ENCODE results near the gene PTPRU.

The PTPRU gene

GRCh38 chr1:29243871-29244200 lies 7.5 kb downstream of the PTPRU start:
- Mint-ChIP-seq H3K36me3 (no peaks in the 10 kb centered on the region), H3K27me3 (peaks cover 37 to 49% of the 10 kb centered on the region in 2 donors), H3K27ac (no peak overlapping the region), H3K4me3 (no peak overlapping the region), H3K4me1 (peaks cover 0 to under 1% of the 10 kb centered on the region in 2 donors), H3K9me3 (no peaks in the 10 kb centered on the region)
- DNase-seq (no peak), ATAC-seq (replicated peaks) (no peak)

GRCh38 chr1:29245261-29245660 lies 8.9 kb downstream of the PTPRU start:
- DNase-seq, result no peak
- H3K9me3 Mint-ChIP-seq, result no peaks in the 10 kb centered on the region
- no peak overlapping the region for H3K4me3 Mint-ChIP-seq
- peaks cover 32 to 49% of the 10 kb centered on the region in 2 donors for H3K27me3 Mint-ChIP-seq
- no peak overlapping the region for H3K27ac Mint-ChIP-seq
- no peaks in the 10 kb centered on the region for H3K4me1 Mint-ChIP-seq
- H3K36me3 Mint-ChIP-seq, result no peaks in the 10 kb centered on the region
- ATAC-seq (replicated peaks), result no peak

DNA sequence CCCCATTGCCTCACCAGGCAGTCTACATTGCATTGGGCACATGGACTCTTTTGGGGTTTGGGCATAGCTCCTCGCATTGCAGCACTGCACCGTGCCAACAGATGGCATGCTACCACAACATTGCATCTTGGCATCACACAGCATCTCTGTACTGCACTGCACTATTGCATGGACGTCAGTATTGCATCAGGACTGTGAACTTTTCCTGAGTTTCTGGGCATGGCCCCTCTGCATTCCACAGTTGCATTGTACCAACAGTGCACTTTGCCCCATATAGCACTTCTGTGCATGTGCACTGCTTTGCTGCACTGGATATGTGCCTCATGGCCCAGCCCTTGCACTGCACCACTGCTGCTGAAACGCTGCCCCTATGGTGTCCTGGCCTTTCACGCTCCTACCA lies 9.6 kb downstream of the PTPRU start:
- no peaks in the 10 kb centered on the region for H3K4me1 Mint-ChIP-seq
- H3K27me3 Mint-ChIP-seq, result peaks cover 28 to 44% of the 10 kb centered on the region in 2 donors
- H3K36me3 Mint-ChIP-seq, result no peaks in the 10 kb centered on the region
- no peak overlapping the region for H3K4me3 Mint-ChIP-seq
- no peaks in the 10 kb centered on the region for H3K9me3 Mint-ChIP-seq
- H3K27ac Mint-ChIP-seq, result no peak overlapping the region
- DNase-seq (no peak), ATAC-seq (replicated peaks) (peak; percentile 46 to 71)

DNA sequence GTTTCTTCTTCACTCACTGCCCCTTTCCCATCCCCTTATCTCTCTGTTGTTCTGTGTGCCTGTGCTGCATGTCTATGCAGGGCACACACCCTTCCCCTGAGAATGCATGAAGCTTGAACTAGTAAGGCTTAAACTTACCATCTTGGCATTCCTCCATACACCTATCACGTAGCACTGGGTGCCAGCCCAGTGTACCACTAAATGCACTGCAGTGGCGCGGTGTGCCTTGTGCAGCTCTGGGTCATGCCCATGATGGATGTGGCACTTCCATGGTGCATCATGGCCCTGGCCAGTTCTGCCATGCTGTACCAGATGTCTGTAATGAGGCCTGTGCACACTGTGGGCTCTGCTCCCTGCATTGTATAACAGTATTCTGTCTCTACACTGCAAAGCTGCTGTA lies 10.7 kb downstream of the PTPRU start:
- DNase-seq, result no peak
- Mint-ChIP-seq H3K27ac (no peak overlapping the region), H3K27me3 (peaks cover 21 to 35% of the 10 kb centered on the region in 2 donors), H3K4me1 (no peaks in the 10 kb centered on the region), H3K36me3 (no peaks in the 10 kb centered on the region), H3K9me3 (no peaks in the 10 kb centered on the region), H3K4me3 (no peak overlapping the region)
- no peak for ATAC-seq (replicated peaks)

DNA sequence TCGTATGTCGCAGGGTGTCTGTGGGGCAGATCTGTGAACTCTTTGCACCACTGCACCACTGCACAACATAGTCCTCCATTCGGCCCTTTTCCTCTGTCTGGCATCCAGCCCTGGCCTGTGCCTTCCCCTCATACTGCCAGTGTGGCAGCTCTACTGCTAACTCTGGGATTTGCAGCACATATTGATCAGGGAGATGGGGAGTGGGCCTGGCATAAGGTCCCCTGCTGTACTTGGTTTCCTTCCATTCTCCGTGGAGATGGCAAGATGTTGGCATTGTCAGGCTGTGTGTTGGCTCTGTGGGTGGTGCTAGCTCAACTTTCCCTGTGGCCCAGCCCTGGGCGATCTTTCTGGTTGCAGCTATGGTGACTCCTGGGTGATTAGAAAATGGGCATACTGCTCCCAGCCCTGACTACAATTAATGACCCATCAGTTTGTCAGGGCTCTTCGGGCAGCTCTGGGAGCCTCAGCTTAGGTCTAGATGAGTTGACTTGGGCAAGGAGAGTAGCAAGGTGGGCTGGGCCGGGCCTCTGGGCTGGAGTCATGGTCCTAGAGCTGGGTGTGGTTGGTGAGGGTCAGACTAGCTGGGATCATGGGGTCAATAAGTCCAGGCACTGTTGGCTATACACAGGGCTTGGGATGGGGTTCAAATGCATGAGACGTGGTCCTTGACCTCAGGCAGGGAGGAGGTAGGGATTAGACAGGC lies 11.4 kb downstream of the PTPRU start:
- no peaks in the 10 kb centered on the region for H3K36me3 Mint-ChIP-seq
- no peak for ATAC-seq (replicated peaks)
- DNase-seq, result no peak
- no peak overlapping the region for H3K27ac Mint-ChIP-seq
- no peaks in the 10 kb centered on the region for H3K9me3 Mint-ChIP-seq
- H3K4me3 Mint-ChIP-seq, result no peak overlapping the region
- H3K27me3 Mint-ChIP-seq, result peaks cover 21 to 35% of the 10 kb centered on the region in 2 donors
- no peaks in the 10 kb centered on the region for H3K4me1 Mint-ChIP-seq

- no peak for DNase-seq
- Mint-ChIP-seq H3K27ac (no peak overlapping the region), H3K27me3 (peaks cover 21 to 35% of the 10 kb centered on the region in 2 donors), H3K36me3 (no peaks in the 10 kb centered on the region), H3K4me3 (no peak overlapping the region), H3K4me1 (no peaks in the 10 kb centered on the region), H3K9me3 (no peaks in the 10 kb centered on the region)
- ATAC-seq (replicated peaks), result no peak
Observed at GRCh38 chr1:29248409-29248808, 12.1 kb downstream of the PTPRU start.

DNA sequence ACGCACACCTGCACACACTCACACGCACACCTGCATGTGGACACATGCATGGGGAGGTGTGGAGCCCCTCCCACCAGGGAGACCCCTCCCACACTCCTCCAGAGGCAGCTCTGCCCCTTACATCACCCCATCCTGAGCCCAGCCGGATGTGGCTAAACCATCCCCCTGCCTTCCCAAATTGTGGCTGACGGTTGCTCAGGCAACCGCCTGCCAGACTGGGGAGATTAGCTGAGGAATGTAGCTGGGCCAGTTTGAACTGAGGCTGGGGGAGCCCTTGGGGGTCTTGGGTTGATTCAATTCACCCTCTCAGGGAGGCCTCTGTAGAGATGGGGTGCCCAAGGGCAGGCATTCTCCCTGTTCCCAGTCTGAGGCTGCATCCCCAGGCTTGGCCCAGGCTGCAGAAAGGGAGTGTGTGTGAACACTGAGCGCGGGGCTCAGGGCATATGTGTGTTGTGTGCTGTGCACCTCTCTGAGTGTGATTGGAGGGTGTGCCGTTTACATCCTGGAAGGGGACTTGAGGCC lies 12.9 kb downstream of the PTPRU start:
- Mint-ChIP-seq H3K27ac (no peak overlapping the region), H3K27me3 (peaks cover 21 to 35% of the 10 kb centered on the region in 2 donors), H3K36me3 (no peaks in the 10 kb centered on the region), H3K4me3 (no peak overlapping the region), H3K9me3 (no peaks in the 10 kb centered on the region), H3K4me1 (no peaks in the 10 kb centered on the region)
- DNase-seq, result no peak
- ATAC-seq (replicated peaks), result no peak

DNA sequence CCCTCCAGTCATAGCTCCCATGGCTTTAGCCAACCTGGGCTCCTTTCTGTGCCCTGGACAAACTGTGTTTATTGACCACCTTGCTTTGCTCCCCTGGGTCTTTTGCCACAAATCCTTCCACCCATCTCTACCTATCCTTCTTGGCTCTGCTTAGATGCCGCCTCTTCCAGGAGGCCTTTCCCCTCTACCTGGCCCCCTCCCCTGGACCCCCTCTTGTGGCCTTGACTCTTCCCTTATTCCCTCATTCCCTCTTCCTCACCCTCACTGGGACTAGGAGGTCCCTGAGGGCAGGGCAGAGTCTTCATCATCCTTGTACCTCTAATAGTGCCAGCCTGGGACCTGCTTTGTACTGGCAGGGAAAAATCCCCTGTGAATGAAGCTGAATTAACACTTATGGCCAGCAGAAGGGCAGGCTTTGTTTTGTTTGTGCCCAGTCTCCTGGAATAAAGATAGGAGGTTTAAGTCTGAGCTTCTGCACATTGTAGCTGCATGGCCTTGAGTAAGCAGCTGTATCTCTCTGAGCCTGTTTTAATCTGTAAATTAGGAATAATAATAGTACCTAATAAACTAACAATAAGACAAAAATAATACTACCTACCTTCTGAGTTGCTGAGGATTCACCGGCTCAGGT lies 13.7 kb downstream of the PTPRU start:
- H3K36me3 Mint-ChIP-seq, result no peaks in the 10 kb centered on the region
- H3K4me3 Mint-ChIP-seq, result no peak overlapping the region
- no peak overlapping the region for H3K27ac Mint-ChIP-seq
- H3K27me3 Mint-ChIP-seq, result peaks cover 21 to 35% of the 10 kb centered on the region in 2 donors
- ATAC-seq (replicated peaks) (no peak), DNase-seq (no peak)
- H3K4me1 Mint-ChIP-seq, result no peaks in the 10 kb centered on the region
- no peaks in the 10 kb centered on the region for H3K9me3 Mint-ChIP-seq

DNA sequence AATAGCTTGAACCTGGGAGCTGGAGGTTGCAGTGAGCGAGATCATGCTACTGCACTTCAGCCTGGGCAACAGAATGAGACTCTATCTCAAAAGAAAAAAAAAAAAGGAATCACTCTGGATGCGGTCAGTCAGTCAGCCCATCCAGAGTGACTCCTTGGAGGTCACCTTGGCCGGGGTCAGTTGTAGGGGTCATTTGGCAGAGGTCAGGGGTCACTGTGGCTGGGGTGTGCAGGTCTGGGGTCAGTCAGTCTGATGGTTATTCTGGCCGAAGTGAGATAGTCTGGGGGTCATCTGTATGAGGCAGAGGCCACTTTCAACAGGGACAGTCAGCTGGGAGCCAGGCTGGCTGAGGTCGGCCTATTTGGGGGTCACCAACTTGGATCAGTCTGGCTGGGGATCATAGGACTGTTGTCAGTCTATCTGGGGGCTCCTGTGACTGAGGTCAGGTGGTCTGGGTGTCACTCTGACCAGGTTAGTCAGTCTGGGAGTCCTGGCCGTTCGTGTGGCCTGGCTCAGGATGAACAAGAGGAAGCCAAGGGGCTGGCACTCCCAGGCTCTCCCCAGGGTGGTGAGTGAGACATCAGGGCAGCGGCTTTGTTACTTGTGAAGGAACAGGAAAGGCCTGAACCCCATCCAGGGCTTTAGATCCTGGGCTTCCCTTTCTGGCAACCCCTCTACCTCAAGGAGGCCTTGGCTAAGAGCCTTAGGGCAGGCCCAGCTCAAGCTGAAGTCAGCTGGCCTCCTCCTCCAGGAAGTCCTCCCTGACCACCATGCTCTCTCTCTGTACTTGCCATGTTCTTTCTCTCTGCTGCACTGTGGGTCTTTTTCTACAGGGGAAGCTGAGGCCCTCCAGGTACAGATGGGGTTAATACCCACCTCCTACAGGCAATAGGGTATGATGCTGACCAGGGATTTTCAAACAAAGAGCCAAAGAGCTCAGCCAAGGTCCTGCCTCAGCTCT lies 15.1 kb downstream of the PTPRU start:
- DNase-seq (no peak), ATAC-seq (replicated peaks) (no peak)
- Mint-ChIP-seq H3K4me1 (no peaks in the 10 kb centered on the region), H3K27ac (no peak overlapping the region), H3K9me3 (no peaks in the 10 kb centered on the region), H3K27me3 (peaks cover 21 to 46% of the 10 kb centered on the region in 2 donors), H3K36me3 (no peaks in the 10 kb centered on the region), H3K4me3 (no peak overlapping the region)

- no peak overlapping the region for H3K4me3 Mint-ChIP-seq
- H3K27me3 Mint-ChIP-seq, result peaks cover 20 to 48% of the 10 kb centered on the region in 2 donors
- no peaks in the 10 kb centered on the region for H3K36me3 Mint-ChIP-seq
- H3K4me1 Mint-ChIP-seq, result no peaks in the 10 kb centered on the region
- no peak overlapping the region for H3K27ac Mint-ChIP-seq
- no peak for DNase-seq
- ATAC-seq (replicated peaks), result no peak
- no peaks in the 10 kb centered on the region for H3K9me3 Mint-ChIP-seq
Observed at GRCh38 chr1:29253180-29253579, 16.9 kb downstream of the PTPRU start.

DNA sequence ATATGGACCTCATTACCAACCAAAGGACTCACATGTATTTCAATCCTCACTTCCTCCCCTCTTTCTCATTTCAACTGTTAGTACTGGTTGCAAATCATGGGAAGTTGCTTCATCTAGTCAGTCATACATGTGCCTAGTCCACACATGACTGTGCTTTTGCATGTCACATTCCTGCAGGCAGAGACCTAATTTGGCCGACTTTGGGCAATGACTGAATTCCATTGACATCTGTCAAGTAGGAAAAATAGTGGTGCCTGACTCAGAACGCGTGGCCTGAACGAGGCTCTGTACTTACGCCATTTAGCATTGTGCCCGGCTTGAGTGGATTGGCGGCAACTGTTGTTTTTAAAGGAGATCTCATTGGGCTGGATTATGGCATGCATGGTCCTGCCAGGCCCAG lies 18.0 kb downstream of the PTPRU start:
- no peak overlapping the region for H3K4me3 Mint-ChIP-seq
- H3K36me3 Mint-ChIP-seq, result no peaks in the 10 kb centered on the region
- no peaks in the 10 kb centered on the region for H3K9me3 Mint-ChIP-seq
- ATAC-seq (replicated peaks), result no peak
- no peaks in the 10 kb centered on the region for H3K4me1 Mint-ChIP-seq
- peaks cover 20 to 47% of the 10 kb centered on the region in 2 donors for H3K27me3 Mint-ChIP-seq
- no peak for DNase-seq
- no peak overlapping the region for H3K27ac Mint-ChIP-seq

- no peak for DNase-seq
- Mint-ChIP-seq H3K27me3 (peaks cover 19 to 43% of the 10 kb centered on the region in 2 donors), H3K27ac (no peak overlapping the region), H3K36me3 (no peaks in the 10 kb centered on the region), H3K4me1 (peaks cover 4 to 8% of the 10 kb centered on the region in 2 donors), H3K9me3 (no peaks in the 10 kb centered on the region), H3K4me3 (no peak overlapping the region)
- ATAC-seq (replicated peaks), result no peak
Observed at GRCh38 chr1:29255134-29255666, 18.9 kb downstream of the PTPRU start.

GRCh38 chr1:29256394-29256793 lies 20.1 kb downstream of the PTPRU start:
- no peak overlapping the region for H3K27ac Mint-ChIP-seq
- H3K27me3 Mint-ChIP-seq, result peaks cover 24 to 49% of the 10 kb centered on the region in 2 donors
- H3K4me1 Mint-ChIP-seq, result peaks cover 7 to 14% of the 10 kb centered on the region in 2 donors
- no peaks in the 10 kb centered on the region for H3K36me3 Mint-ChIP-seq
- DNase-seq, result no peak
- no peak overlapping the region for H3K4me3 Mint-ChIP-seq
- no peaks in the 10 kb centered on the region for H3K9me3 Mint-ChIP-seq
- ATAC-seq (replicated peaks), result peak in 1 of 2 donors; percentile 35
